WTC11 (cell line): ENCODE measurements around the gene MVK. TPM values are rescaled to one million over a fixed set of nuclear protein-coding genes. Genes with fewer than 3 reads are reported as not detected.

Experiments
- ATAC-seq: fragments of 200-7000 bp; cut with Tn5 transposase; 2 replicates; pipeline ENCODE4 v1.10.0; 2021; ENCODE audit warnings: mild to moderate bottlenecking, moderate library complexity
- CTCF ChIA-PET: fragments of 300-600 bp; sonication (Branson Sonifier 250); formaldehyde crosslinking; loops from one replicate; lab custom pipeline; 2021; ENCODE audit warnings: antibody characterized with exemption; lab: Charles Lee
- POLR2A ChIA-PET: fragments of 350-600 bp; sonication (Branson Sonifier 250); formaldehyde crosslinking; loops from one replicate; lab custom pipeline; 2021; ENCODE audit warnings: antibody characterized with exemption; lab: Charles Lee
- DNase-seq: peaks from one replicate; pipeline ENCODE4 v3.0.0; 2021; ENCODE audit warnings: low spot score
- H3K27ac Mint-ChIP-seq: 2 replicates; pipeline ENCODE4 v1.8.0; 2021; ENCODE audit warnings: mixed read lengths
- H3K27me3 Mint-ChIP-seq: 2 replicates; pipeline ENCODE4 v1.8.0; 2021; ENCODE audit warnings: low read depth, mild to moderate bottlenecking, moderate library complexity, mixed read lengths
- H3K36me3 Mint-ChIP-seq: 2 replicates; pipeline ENCODE4 v1.8.0; 2021; ENCODE audit warnings: mixed read lengths
- H3K4me1 Mint-ChIP-seq: 2 replicates; pipeline ENCODE4 v1.8.0; 2022; ENCODE audit warnings: mixed read lengths
- H3K4me3 Mint-ChIP-seq: 2 replicates; pipeline ENCODE4 v1.8.0; 2021; ENCODE audit warnings: mild to moderate bottlenecking, moderate library complexity, mixed read lengths
- H3K9me3 Mint-ChIP-seq: 2 replicates; pipeline ENCODE4 v1.8.0; 2021; ENCODE audit warnings: mixed read lengths
- ARID4B ChIP-seq: sonication (generic); formaldehyde crosslinking; IDR thresholded peaks from 2 replicates; pipeline ENCODE4 v1.8.0; 2023; ENCODE audit warnings: missing genetic modification reagents, mild to moderate bottlenecking, borderline replicate concordance
- CREB1 ChIP-seq: sonication (generic); formaldehyde crosslinking; IDR thresholded peaks from 2 replicates; pipeline ENCODE4 v1.8.0; 2023; ENCODE audit warnings: mild to moderate bottlenecking, missing genetic modification reagents
- CTCF ChIP-seq: fragments of 200-600 bp; IDR thresholded peaks from 2 replicates; pipeline ENCODE4 v1.8.0; 2022; ENCODE audit warnings: antibody characterized with exemption
- E2F5 ChIP-seq: sonication (generic); formaldehyde crosslinking; IDR thresholded peaks from 2 replicates; pipeline ENCODE4 v1.8.1; 2022; ENCODE audit warnings: mild to moderate bottlenecking, moderate library complexity, missing genetic modification reagents
- ELF4 ChIP-seq: sonication (generic); formaldehyde crosslinking; IDR thresholded peaks from 2 replicates; pipeline ENCODE4 v1.8.1; 2022; ENCODE audit warnings: low read depth, mild to moderate bottlenecking, moderate library complexity, missing genetic modification reagents
- ESRRA ChIP-seq: sonication (generic); formaldehyde crosslinking; IDR thresholded peaks from 2 replicates; pipeline ENCODE4 v1.8.1; 2022; ENCODE audit warnings: mild to moderate bottlenecking, missing genetic modification reagents, borderline replicate concordance
- FOXK1 ChIP-seq: sonication (generic); formaldehyde crosslinking; IDR thresholded peaks from 2 replicates; pipeline ENCODE4 v1.8.0; 2022; ENCODE audit warnings: mild to moderate bottlenecking, moderate library complexity, missing genetic modification reagents
- GRHL2 ChIP-seq: fragments of 250-450 bp; sonication (Bioruptor Pico); IDR thresholded peaks from 2 replicates; pipeline ENCODE4 v1.8.0; 2022; ENCODE audit warnings: mild to moderate bottlenecking, moderate library complexity; ENCODE audit not compliant: insufficient replicate concordance, severe bottlenecking
- GTF2I ChIP-seq: fragments of 250-450 bp; sonication (Bioruptor Pico); conservative IDR thresholded peaks from 2 replicates; pipeline ENCODE4 v1.4.0; 2021; ENCODE audit warnings: mild to moderate bottlenecking
- IRF2 ChIP-seq: sonication (generic); formaldehyde crosslinking; IDR thresholded peaks from 2 replicates; pipeline ENCODE4 v1.8.0; 2022; ENCODE audit warnings: low read depth, missing genetic modification reagents, borderline replicate concordance
- MYBL2 ChIP-seq: sonication (generic); formaldehyde crosslinking; IDR thresholded peaks from 2 replicates; pipeline ENCODE4 v1.8.1; 2023; ENCODE audit warnings: mild to moderate bottlenecking, moderate library complexity, missing genetic modification reagents
- NR1H2 ChIP-seq: sonication (generic); formaldehyde crosslinking; IDR thresholded peaks from 2 replicates; pipeline ENCODE4 v1.9.0; 2021; ENCODE audit warnings: mild to moderate bottlenecking, moderate library complexity, missing genetic modification reagents
- NR2C2 ChIP-seq: sonication (generic); formaldehyde crosslinking; IDR thresholded peaks from 2 replicates; pipeline ENCODE4 v1.8.0; 2022; ENCODE audit warnings: mild to moderate bottlenecking, missing genetic modification reagents
- OVOL2 ChIP-seq: fragments of 250-450 bp; sonication (Bioruptor Pico); IDR thresholded peaks from 2 replicates; pipeline ENCODE4 v1.9.0; 2021; ENCODE audit warnings: mild to moderate bottlenecking, borderline replicate concordance
- SP1 ChIP-seq: sonication (generic); formaldehyde crosslinking; conservative IDR thresholded peaks from 2 replicates; pipeline ENCODE4 v1.8.1; 2022; ENCODE audit warnings: missing genetic modification reagents
- TEAD4 ChIP-seq: sonication (generic); formaldehyde crosslinking; IDR thresholded peaks from 2 replicates; pipeline ENCODE4 v1.8.0; 2022; ENCODE audit warnings: mild to moderate bottlenecking, missing genetic modification reagents
- ZNF121 ChIP-seq: sonication (generic); formaldehyde crosslinking; IDR thresholded peaks from 2 replicates; pipeline ENCODE4 v1.8.0; 2023; ENCODE audit warnings: missing genetic modification reagents
- ZNF423 ChIP-seq: fragments of 250-450 bp; sonication (Bioruptor Pico); IDR thresholded peaks from 2 replicates; pipeline ENCODE4 v2.1.2; 2022; ENCODE audit warnings: mild to moderate bottlenecking, moderate library complexity
- ZNF512 ChIP-seq: sonication (generic); formaldehyde crosslinking; IDR thresholded peaks from 2 replicates; pipeline ENCODE4 v1.8.1; 2022; ENCODE audit warnings: missing genetic modification reagents, borderline replicate concordance
- ZSCAN18 ChIP-seq: fragments of 250-450 bp; sonication (Bioruptor Pico); IDR thresholded peaks from 2 replicates; pipeline ENCODE4 v2.1.2; 2022; ENCODE audit warnings: mild to moderate bottlenecking, moderate library complexity
- total RNA-seq: library from RNA; stranded (reverse); gene quantifications from 3 replicates; pipeline ENCODE4 v1.2.3, GENCODE V29; 2021
- TF ChIP-seq, protein P1 (sequence below): sonication (generic); formaldehyde crosslinking; IDR thresholded peaks from 2 replicates; pipeline ENCODE4 v1.8.0; 2022; ENCODE audit warnings: mild to moderate bottlenecking, missing genetic modification reagents
- TF ChIP-seq, protein P2 (sequence below): sonication (generic); formaldehyde crosslinking; conservative IDR thresholded peaks from 2 replicates; pipeline ENCODE4 v1.8.1; 2023; ENCODE audit warnings: mild to moderate bottlenecking, low read depth, missing genetic modification reagents, moderate library complexity

The MVK gene
- total RNA-seq, 1 experiment from 2014 or later = 13.2 TPM

- Mint-ChIP-seq H3K36me3 (no peaks in the 10 kb centered on the region), H3K4me3 (no peak overlapping the region), H3K27ac (no peak overlapping the region), H3K27me3 (no peaks in the 10 kb centered on the region), H3K9me3 (no peaks in the 10 kb centered on the region), H3K4me1 (no peaks in the 10 kb centered on the region)
- POLR2A ChIA-PET = no interaction called here
- no peak for ATAC-seq
- TF ChIP-seq IRF2 (CRISPR knock-in tag) (no peak), MYBL2 (no peak), TEAD4 (no peak), GTF2I (CRISPR knock-in tag) (no peak)
- CTCF ChIA-PET = no interaction called here
- DNase-seq = no peak
These were observed 17.0 kb downstream of the MVK start for GRCh38 chr12:109590566-109590965.

- DNase-seq (no peak), ATAC-seq (no peak)
- Mint-ChIP-seq H3K27ac (no peak overlapping the region), H3K4me3 (no peak overlapping the region), H3K4me1 (no peaks in the 10 kb centered on the region), H3K36me3 (no peaks in the 10 kb centered on the region), H3K27me3 (no peaks in the 10 kb centered on the region), H3K9me3 (no peaks in the 10 kb centered on the region)
- POLR2A ChIA-PET = no interaction called here
- CTCF ChIA-PET = no interaction called here
- TF ChIP-seq ESRRA (no peak), CREB1 (CRISPR knock-in tag) (no peak), ZNF423 (CRISPR knock-in tag) (no peak), ZNF121 (CRISPR knock-in tag) (no peak), GRHL2 (CRISPR knock-in tag) (no peak), ELF4 (CRISPR knock-in tag) (no peak), NR1H2 (no peak), ZNF512 (CRISPR knock-in tag) (no peak), E2F5 (no peak), OVOL2 (CRISPR knock-in tag) (no peak), ZSCAN18 (no peak), ARID4B (no peak), SP1 (CRISPR knock-in tag) (no peak), NR2C2 (CRISPR knock-in tag) (no peak), CTCF (no peak), FOXK1 (CRISPR knock-in tag) (no peak)
- TF ChIP-seq, protein P1, sequence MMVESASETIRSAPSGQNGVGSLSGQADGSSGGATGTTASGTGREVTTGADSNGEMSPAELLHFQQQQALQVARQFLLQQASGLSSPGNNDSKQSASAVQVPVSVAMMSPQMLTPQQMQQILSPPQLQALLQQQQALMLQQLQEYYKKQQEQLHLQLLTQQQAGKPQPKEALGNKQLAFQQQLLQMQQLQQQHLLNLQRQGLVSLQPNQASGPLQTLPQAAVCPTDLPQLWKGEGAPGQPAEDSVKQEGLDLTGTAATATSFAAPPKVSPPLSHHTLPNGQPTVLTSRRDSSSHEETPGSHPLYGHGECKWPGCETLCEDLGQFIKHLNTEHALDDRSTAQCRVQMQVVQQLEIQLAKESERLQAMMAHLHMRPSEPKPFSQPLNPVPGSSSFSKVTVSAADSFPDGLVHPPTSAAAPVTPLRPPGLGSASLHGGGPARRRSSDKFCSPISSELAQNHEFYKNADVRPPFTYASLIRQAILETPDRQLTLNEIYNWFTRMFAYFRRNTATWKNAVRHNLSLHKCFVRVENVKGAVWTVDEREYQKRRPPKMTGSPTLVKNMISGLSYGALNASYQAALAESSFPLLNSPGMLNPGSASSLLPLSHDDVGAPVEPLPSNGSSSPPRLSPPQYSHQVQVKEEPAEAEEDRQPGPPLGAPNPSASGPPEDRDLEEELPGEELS (CRISPR knock-in tag) = no peak
- TF ChIP-seq, protein P2, sequence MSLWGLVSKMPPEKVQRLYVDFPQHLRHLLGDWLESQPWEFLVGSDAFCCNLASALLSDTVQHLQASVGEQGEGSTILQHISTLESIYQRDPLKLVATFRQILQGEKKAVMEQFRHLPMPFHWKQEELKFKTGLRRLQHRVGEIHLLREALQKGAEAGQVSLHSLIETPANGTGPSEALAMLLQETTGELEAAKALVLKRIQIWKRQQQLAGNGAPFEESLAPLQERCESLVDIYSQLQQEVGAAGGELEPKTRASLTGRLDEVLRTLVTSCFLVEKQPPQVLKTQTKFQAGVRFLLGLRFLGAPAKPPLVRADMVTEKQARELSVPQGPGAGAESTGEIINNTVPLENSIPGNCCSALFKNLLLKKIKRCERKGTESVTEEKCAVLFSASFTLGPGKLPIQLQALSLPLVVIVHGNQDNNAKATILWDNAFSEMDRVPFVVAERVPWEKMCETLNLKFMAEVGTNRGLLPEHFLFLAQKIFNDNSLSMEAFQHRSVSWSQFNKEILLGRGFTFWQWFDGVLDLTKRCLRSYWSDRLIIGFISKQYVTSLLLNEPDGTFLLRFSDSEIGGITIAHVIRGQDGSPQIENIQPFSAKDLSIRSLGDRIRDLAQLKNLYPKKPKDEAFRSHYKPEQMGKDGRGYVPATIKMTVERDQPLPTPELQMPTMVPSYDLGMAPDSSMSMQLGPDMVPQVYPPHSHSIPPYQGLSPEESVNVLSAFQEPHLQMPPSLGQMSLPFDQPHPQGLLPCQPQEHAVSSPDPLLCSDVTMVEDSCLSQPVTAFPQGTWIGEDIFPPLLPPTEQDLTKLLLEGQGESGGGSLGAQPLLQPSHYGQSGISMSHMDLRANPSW = no peak
These were observed 17.4 kb downstream of the MVK start for GRCh38 chr12:109591041-109591440.
